H1 (cell line): ENCODE data around the gene TAC4. TPM values are rescaled to one million over a fixed set of nuclear protein-coding genes. Genes with fewer than 3 reads are reported as not detected.

Source experiments
- CTCF ChIA-PET: fragments of 300-600 bp; sonication (Branson Sonifier 250); formaldehyde crosslinking; loops from one replicate; lab custom pipeline; 2021; ENCODE audit not compliant: partially characterized antibody; lab: Charles Lee
- POLR2A ChIA-PET: fragments of 300-600 bp; sonication (Branson Sonifier 250); formaldehyde crosslinking; loops from one replicate; lab custom pipeline; 2021; ENCODE audit warnings: inconsistent platforms; ENCODE audit not compliant: partially characterized antibody; lab: Charles Lee
- DNase-seq, 2 experiments: peaks; one replicate each; pipeline versions ENCODE4 v3.0.0 to v3.0.0-alpha.2; 2010 to 2022; ENCODE audit warnings: low spot score in 2 of 2, low read depth in 1 of 2, mixed read lengths in 1 of 2
- FAIRE-seq: peaks from 2 replicates; lab custom pipeline; 2011; peaks lifted over from hg19 to GRCh38; lab: Jason Lieb, UNC
- H2AFZ ChIP-seq: 2 replicates; pipeline ENCODE4 v1.8.1; 2012; ENCODE audit warnings: low read length, inconsistent platforms
- H2AK5ac ChIP-seq: 2 replicates; pipeline ENCODE4 v1.6.1; 2013; ENCODE audit warnings: low read depth, low read length
- H2BK120ac ChIP-seq: replicated peaks from 2 replicates; pipeline ENCODE3; 2013; ENCODE audit warnings: low read depth, low read length, inconsistent platforms
- H2BK12ac ChIP-seq: 2 replicates; pipeline ENCODE4 v1.6.1; 2013; ENCODE audit warnings: low read depth, low read length
- H2BK15ac ChIP-seq: 2 replicates; pipeline ENCODE4 v1.6.1; 2013; ENCODE audit warnings: low read length
- H2BK20ac ChIP-seq: 2 replicates; pipeline ENCODE4 v1.6.1; 2013; ENCODE audit warnings: low read length
- H2BK5ac ChIP-seq: 2 replicates; pipeline ENCODE4 v1.6.1; 2013; ENCODE audit warnings: low read depth, low read length
- H3K14ac ChIP-seq: 2 replicates; pipeline ENCODE4 v1.6.1; 2013; ENCODE audit warnings: inconsistent platforms; ENCODE audit not compliant: insufficient read length
- H3K18ac ChIP-seq: 2 replicates; pipeline ENCODE4 v1.6.1; 2013; ENCODE audit warnings: low read length; ENCODE audit errors: extremely low read depth
- H3K23ac ChIP-seq: 2 replicates; pipeline ENCODE4 v1.6.1; 2013; ENCODE audit warnings: inconsistent platforms; ENCODE audit not compliant: insufficient read length
- H3K23me2 ChIP-seq: 2 replicates; pipeline ENCODE4 v1.6.1; 2013; ENCODE audit warnings: low read depth, low read length
- H3K27ac ChIP-seq: 2 replicates; pipeline ENCODE4 v1.6.1; 2011; ENCODE audit warnings: low read depth, low read length, inconsistent platforms
- H3K27me3 ChIP-seq, 4 experiments: replicated peaks in 1 of 4; 1 replicate in 1 of 4; 2 replicates in 3 of 4; pipeline versions ENCODE4 v1.6.1 to v1.8.1; 2011 to 2013; ENCODE audit warnings: low read length in 3 of 4, mild to moderate bottlenecking in 3 of 4, inconsistent platforms in 2 of 4, mixed read lengths in 2 of 4, moderate library complexity in 1 of 4; ENCODE audit not compliant: control insufficient read depth in 3 of 4, insufficient read depth in 3 of 4; ENCODE audit errors: extremely low read depth in 1 of 4
- H3K36me3 ChIP-seq, 4 experiments: 2 replicates each; pipeline versions ENCODE4 v1.6.1 to v1.8.1; 2011 to 2013; ENCODE audit warnings: mild to moderate bottlenecking in 4 of 4, low read length in 3 of 4, moderate library complexity in 2 of 4, control low read depth in 1 of 4, inconsistent platforms in 1 of 4; ENCODE audit not compliant: insufficient read depth in 4 of 4, control insufficient read depth in 2 of 4
- H3K4ac ChIP-seq: replicated peaks from 2 replicates; pipeline ENCODE3; 2013; ENCODE audit warnings: low read length, low read depth, mixed read lengths, inconsistent platforms; ENCODE audit not compliant: insufficient read length
- H3K4me1 ChIP-seq, 4 experiments: replicated peaks in 1 of 4; 1 replicate in 1 of 4; 2 replicates in 3 of 4; pipeline versions ENCODE4 v1.6.1 to v1.8.1; 2011 to 2013; ENCODE audit warnings: low read length in 3 of 4, inconsistent platforms in 2 of 4, mixed read lengths in 1 of 4; ENCODE audit not compliant: insufficient read depth in 4 of 4, control insufficient read depth in 3 of 4
- H3K4me2 ChIP-seq, 2 experiments: 2 replicates each; pipeline versions ENCODE4 v1.6.1 to v1.8.1; 2011 to 2013; ENCODE audit warnings: low read depth in 2 of 2, low read length in 2 of 2, control low read depth in 1 of 2, inconsistent platforms in 1 of 2, mild to moderate bottlenecking in 1 of 2; ENCODE audit not compliant: insufficient read depth in 1 of 2
- H3K4me3 ChIP-seq, 4 experiments: fragments of 200-600, 300-600 bp in 1 of 4; sonication (generic), shearing (Covaris generic), sonication (Bioruptor Twin) in 1 of 4; 2 replicates each; pipeline versions ENCODE4 v1.5.1 to v1.8.1; 2011 to 2016; ENCODE audit warnings: low read length in 4 of 4, low read depth in 3 of 4, control low read depth in 2 of 4, inconsistent platforms in 2 of 4, mild to moderate bottlenecking in 2 of 4, mixed read lengths in 1 of 4, moderate library complexity in 1 of 4; ENCODE audit not compliant: insufficient read depth in 2 of 4; ENCODE audit errors: extremely low read depth in 1 of 4
- H3K56ac ChIP-seq: replicated peaks from 2 replicates; pipeline ENCODE3; 2013; ENCODE audit warnings: low read depth, mild to moderate bottlenecking, mixed read lengths, low read length, inconsistent platforms; ENCODE audit not compliant: insufficient read length
- H3K79me1 ChIP-seq: 2 replicates; pipeline ENCODE4 v1.6.1; 2013; ENCODE audit warnings: low read depth, low read length, control low read depth
- H3K79me2 ChIP-seq, 2 experiments: 2 replicates each; pipeline versions ENCODE4 v1.6.1 to v1.8.1; 2012 to 2013; ENCODE audit warnings: low read length in 2 of 2, mild to moderate bottlenecking in 2 of 2, inconsistent platforms in 1 of 2; ENCODE audit not compliant: insufficient read depth in 2 of 2, control insufficient read depth in 1 of 2
- H3K9ac ChIP-seq, 4 experiments: replicated peaks in 1 of 4; 1 replicate in 1 of 4; 2 replicates in 3 of 4; pipeline versions ENCODE4 v1.6.1 to v1.8.1; 2011 to 2013; ENCODE audit warnings: low read depth in 3 of 4, low read length in 3 of 4, control low read depth in 2 of 4, mild to moderate bottlenecking in 2 of 4, moderate library complexity in 2 of 4, inconsistent platforms in 1 of 4; ENCODE audit errors: extremely low read depth in 1 of 4
- H3K9me3 ChIP-seq, 2 experiments: 2 replicates each; pipeline versions ENCODE4 v1.6.1 to v1.8.1; 2012 to 2013; ENCODE audit warnings: mild to moderate bottlenecking in 2 of 2, moderate library complexity in 2 of 2, control low read depth in 1 of 2, inconsistent platforms in 1 of 2, low read depth in 1 of 2, low read length in 1 of 2, mixed read lengths in 1 of 2; ENCODE audit not compliant: insufficient read depth in 2 of 2
- H4K20me1 ChIP-seq, 2 experiments: replicated peaks in 1 of 2; 2 replicates each; pipeline versions ENCODE3 to v1.8.1; 2011 to 2013; ENCODE audit warnings: inconsistent platforms in 2 of 2, low read length in 2 of 2, mild to moderate bottlenecking in 1 of 2; ENCODE audit not compliant: insufficient read depth in 2 of 2, control insufficient read depth in 1 of 2
- H4K5ac ChIP-seq: 2 replicates; pipeline ENCODE4 v1.6.1; 2013; ENCODE audit warnings: low read length, low read depth, mixed read lengths, inconsistent platforms; ENCODE audit not compliant: insufficient read length
- H4K8ac ChIP-seq: 2 replicates; pipeline ENCODE4 v1.8.0; 2013; ENCODE audit warnings: mild to moderate bottlenecking, moderate library complexity, low read length, inconsistent platforms; ENCODE audit not compliant: insufficient read depth; ENCODE audit errors: extremely low read depth
- H4K91ac ChIP-seq: replicated peaks from 2 replicates; pipeline ENCODE3; 2013; ENCODE audit warnings: low read length, mixed read lengths, inconsistent platforms; ENCODE audit not compliant: insufficient read length
- CBX5 ChIP-seq: fragments of 300-800, 300-1000 bp; sonication (generic); IDR thresholded peaks from 2 replicates; pipeline ENCODE4 v1.7.1; 2016; ENCODE audit warnings: antibody characterized with exemption, low read length, low read depth
- CBX8 ChIP-seq: fragments of 300-800, 300-1000 bp; sonication (generic); IDR thresholded peaks from 2 replicates; pipeline ENCODE4 v1.7.1; 2016; ENCODE audit warnings: low read depth, low read length, borderline replicate concordance
- CREB1 ChIP-seq: IDR thresholded peaks from 2 replicates; pipeline ENCODE4 v1.6.1; 2012; ENCODE audit warnings: inconsistent platforms
- E2F6 ChIP-seq: IDR thresholded peaks from 2 replicates; pipeline ENCODE4 v1.6.1; 2012; ENCODE audit warnings: inconsistent platforms
- GABPA ChIP-seq: IDR thresholded peaks from 2 replicates; pipeline ENCODE4 v1.6.1; 2011; ENCODE audit warnings: mild to moderate bottlenecking, low read length, moderate library complexity, borderline replicate concordance; ENCODE audit not compliant: insufficient read depth
- HDAC2 ChIP-seq, 2 experiments: fragments of 300-600 bp in 1 of 2; sonication (generic) in 1 of 2; IDR thresholded peaks; 2 replicates each; pipeline ENCODE4 v1.6.1; 2011 to 2012; ENCODE audit warnings: low read depth in 2 of 2, low read length in 2 of 2, mild to moderate bottlenecking in 2 of 2, moderate library complexity in 2 of 2, borderline replicate concordance in 1 of 2, inconsistent platforms in 1 of 2
- MAFK ChIP-seq: IDR thresholded peaks from 2 replicates; pipeline ENCODE4 v1.6.1; 2012; ENCODE audit warnings: low read depth, mild to moderate bottlenecking, improper control_type of control experiment, low read length
- NANOG ChIP-seq: IDR thresholded peaks from 2 replicates; pipeline ENCODE4 v1.6.1; 2011; ENCODE audit warnings: low read length, low read depth, mild to moderate bottlenecking, inconsistent platforms; ENCODE audit not compliant: insufficient read depth, poor library complexity, severe bottlenecking
- POU5F1 ChIP-seq: IDR thresholded peaks from 2 replicates; pipeline ENCODE4 v1.6.1; 2011; ENCODE audit warnings: low read depth, mild to moderate bottlenecking, low read length, moderate library complexity
- RNF2 ChIP-seq: fragments of 200-900, 300-1000 bp; sonication (generic); IDR thresholded peaks from 2 replicates; pipeline ENCODE4 v1.7.1; 2016; ENCODE audit warnings: borderline replicate concordance, low read depth, mild to moderate bottlenecking, antibody characterized with exemption, low read length; ENCODE audit not compliant: poor library complexity, severe bottlenecking; ENCODE audit errors: missing control alignments
- SAP30 ChIP-seq: fragments of 300-600 bp; sonication (generic); IDR thresholded peaks from 2 replicates; pipeline ENCODE4 v1.7.1; 2012; ENCODE audit warnings: low read length, moderate library complexity, mild to moderate bottlenecking, inconsistent platforms; ENCODE audit not compliant: insufficient read depth, insufficient replicate concordance
- YY1 ChIP-seq: IDR thresholded peaks from 2 replicates; pipeline ENCODE4 v1.6.1; 2011; ENCODE audit warnings: low read depth, mild to moderate bottlenecking, low read length
- WGBS, 2 experiments: shearing (Covaris generic) in 1 of 2; methylation state at CpG; one replicate each; pipeline versions ENCODE4 v1.1.6 to v1.1.7; 2013 to 2015; ENCODE audit warnings: low lambda C conversion rate in 2 of 2, mixed read lengths in 2 of 2, inconsistent platforms in 1 of 2, low coverage in 1 of 2, missing lambda C conversion rate in 1 of 2; ENCODE audit not compliant: insufficient replicate concordance in 2 of 2, insufficient coverage in 1 of 2, insufficient read length in 1 of 2; ENCODE audit errors: extremely low coverage in 1 of 2, missing lambda C conversion rate in 1 of 2; 5-methylcytosine and 5-hydroxymethylcytosine counted together
- polyA plus RNA-seq, 7 experiments: library from polyadenylated mRNA; depleted of rRNA in 3 of 7; stranded (reverse) in 5 of 7; unstranded in 2 of 7; fragments of >200 nt in 5 of 7; fragments of 200-250 nt in 2 of 7; gene quantifications; 1 replicate in 5 of 7; 2 replicates in 1 of 7; 4 replicates in 1 of 7; pipeline versions ENCODE4 v1.2.1 to v1.2.3, GENCODE V29; 2011 to 2013; ENCODE audit warnings: missing spikeins in 2 of 7, mixed read lengths in 2 of 7
- total RNA-seq: library from RNA; stranded (reverse); fragmentation: NEBNext Ultra II Directional; extraction: Animal tissue kit (Norgen Biotek cat#: 25700); gene quantifications from 2 replicates; pipeline ENCODE4 v1.2.1, GENCODE V29; 2021

Gene TAC4
- total and polyA plus RNA-seq, 2 of the 8 experiments (the other 6 are each of a cell fraction or from before 2014, with no cell fraction given) = 0.15 TPM; not detected in 1

- Histone ChIP-seq H3K27ac (no peak overlapping the region), H3K9ac (no peak overlapping the region), H2AFZ (no peak overlapping the region), H3K36me3 (no peaks in the 10 kb centered on the region; a peak in 1 of 8 replicates), H3K9me3 (no peaks in the 10 kb centered on the region), H2BK20ac (no peak overlapping the region), H2BK120ac (no peak overlapping the region), H4K91ac (no peak overlapping the region), H3K4ac (no peak overlapping the region), H2BK5ac (no peak overlapping the region), H3K56ac (no peak overlapping the region), H2BK15ac (no peak overlapping the region), H2AK5ac (no peak overlapping the region), H3K14ac (no peak overlapping the region), H3K4me3 (no peak overlapping the region), H3K79me2 (no peaks in the 10 kb centered on the region), H4K8ac (no peak overlapping the region), H3K27me3 (peaks cover 1 to 23% (median 14%) of the 10 kb centered on the region in 4 experiments; a peak in 6 of 7 replicates), H4K5ac (no peak overlapping the region), H3K4me1 (peaks cover 3 to 10% (median 3%) of the 10 kb centered on the region in 4 experiments; a peak in 6 of 7 replicates), H3K23ac (no peak overlapping the region), H3K79me1 (no peaks in the 10 kb centered on the region), H4K20me1 (peaks cover 0 to 3% of the 10 kb centered on the region in 2 experiments), H3K18ac (no peak overlapping the region), H3K4me2 (no peak overlapping the region), H2BK12ac (no peak overlapping the region), H3K23me2 (peaks cover 8% of the 10 kb centered on the region; the same call in 1 of the 2 replicates)
- FAIRE-seq (no peak), DNase-seq (no peak)
- ChIA-PET POLR2A (no interaction called here), CTCF (interaction anchor here (0.7 to 26.5 kb wide), 6 partner anchors 10 to 137 kb away, joined by 3 to 547 read pairs (median 4); partner anchors contain the start of gene DLX3)
- 90% methylated on average over 5 of the region's 5 CpGs; no CpG with 5 or more reads in 1 of the 2 experiments for WGBS, 2 experiments
- TF ChIP-seq E2F6 (no peak), SAP30 (no peak), CBX8 (no peak), YY1 (no peak), HDAC2 (IDR thresholded peaks at IDR 0.05; ENCODE audit: borderline replicate concordance in 1 of 2, low read depth in 2 of 2, low read length in 2 of 2) (no peak), CREB1 (no peak), RNF2 (no peak), CBX5 (no peak), MAFK (no peak), GABPA (no peak), POU5F1 (no peak), NANOG (no peak)
These were observed 6.3 kb upstream of the TAC4 start for GRCh38 chr17:49854126-49854525.
